ENCODE results near the gene DPP8.

DPP8 gene

GRCh38 chr15:65424683-65425082 lies 92.8 kb downstream of the DPP8 start:
- DNase-seq (ENCODE audit: low read depth in 2 of 2): no peak

DNA sequence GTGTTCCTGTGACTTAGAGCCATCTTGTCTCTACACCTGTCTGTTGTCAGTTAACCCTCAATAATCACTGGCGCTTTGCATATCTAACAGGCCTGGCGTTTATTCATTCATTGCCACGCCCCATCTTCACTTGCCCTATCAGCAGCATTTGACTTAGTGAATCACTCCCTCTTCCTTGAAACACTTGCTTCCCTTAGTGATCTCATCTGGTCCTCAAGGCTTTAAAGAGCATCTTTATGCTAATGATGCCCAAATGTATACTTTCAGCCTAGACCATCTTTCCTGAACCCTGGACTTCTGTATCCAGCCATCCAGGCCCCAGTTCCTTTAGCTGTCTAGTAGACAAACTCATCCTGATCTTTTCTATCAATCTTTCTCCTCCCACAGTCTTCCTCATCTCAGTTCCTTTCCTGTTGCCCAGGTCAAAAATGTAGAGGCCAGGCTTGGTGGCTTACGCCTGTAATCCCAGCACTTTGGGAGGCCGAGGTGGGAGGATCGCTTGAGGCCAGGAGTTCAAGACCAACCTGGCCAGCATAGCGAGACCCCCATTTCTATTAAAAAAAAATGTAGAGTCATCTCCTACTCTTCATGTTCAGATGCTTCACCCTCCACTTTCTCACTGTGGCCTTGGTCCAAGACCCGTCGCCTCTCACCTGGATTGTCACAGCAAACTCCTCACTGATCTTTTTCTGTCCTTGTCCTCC lies 93.4 kb downstream of the DPP8 start:
- no peak for DNase-seq (ENCODE audit: low read depth in 2 of 2)

GRCh38 chr15:65423150-65423975 lies 94.1 kb downstream of the DPP8 start:
- DNase-seq (ENCODE audit: low read depth in 2 of 2): no peak

GRCh38 chr15:65421360-65422215 lies 95.9 kb downstream of the DPP8 start:
- DNase-seq (ENCODE audit: low read depth in 2 of 2): no peak

DNA sequence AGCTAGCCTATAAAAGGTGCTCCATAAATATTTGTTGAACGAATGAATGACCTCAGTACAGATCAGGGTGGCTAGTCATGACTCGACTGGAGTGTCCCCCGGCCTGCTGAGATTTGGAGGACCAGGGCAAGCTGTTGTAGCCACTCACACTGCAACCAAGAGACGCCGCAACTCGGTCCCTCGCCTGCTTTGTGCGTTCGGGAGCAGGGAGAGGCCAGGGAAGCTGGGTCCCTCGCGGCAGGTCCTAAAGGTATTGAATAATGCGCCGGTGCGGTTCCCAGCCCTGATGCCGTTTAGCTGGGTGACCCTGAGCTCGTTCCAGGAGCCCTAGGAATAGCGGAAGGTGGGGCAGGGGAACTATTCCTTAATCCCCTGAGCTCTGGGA lies 96.5 kb downstream of the DPP8 start:
- DNase-seq (ENCODE audit: low read depth in 2 of 2): no peak

GRCh38 chr15:65418596-65418995 lies 98.9 kb downstream of the DPP8 start:
- no peak for DNase-seq (ENCODE audit: low read depth in 2 of 2)

- no peak for DNase-seq (ENCODE audit: low read depth in 2 of 2)
Measured at GRCh38 chr15:65416845-65417416, 100.6 kb downstream of the DPP8 start.

GRCh38 chr15:65414841-65415621 lies 102.5 kb downstream of the DPP8 start:
- DNase-seq (ENCODE audit: low read depth in 2 of 2): no peak

DNA sequence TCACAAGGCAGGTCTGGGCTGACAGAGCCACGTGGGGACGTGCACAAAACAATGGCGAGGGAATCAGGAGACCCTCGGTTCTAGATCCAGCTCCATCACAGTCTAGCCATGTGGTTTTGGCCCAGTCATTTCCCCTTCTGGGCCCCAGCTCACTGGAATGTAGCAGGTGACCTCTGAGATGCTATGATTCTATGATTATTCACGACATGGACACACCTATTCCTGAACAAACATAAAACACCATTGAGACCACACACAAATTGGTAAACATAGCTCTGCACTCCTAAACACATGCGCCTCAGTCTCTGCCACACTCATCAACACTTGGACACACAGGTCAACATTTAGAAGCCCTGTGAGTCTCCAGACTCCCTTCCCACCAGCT lies 103.7 kb downstream of the DPP8 start:
- DNase-seq (ENCODE audit: low read depth in 2 of 2): no peak

DNA sequence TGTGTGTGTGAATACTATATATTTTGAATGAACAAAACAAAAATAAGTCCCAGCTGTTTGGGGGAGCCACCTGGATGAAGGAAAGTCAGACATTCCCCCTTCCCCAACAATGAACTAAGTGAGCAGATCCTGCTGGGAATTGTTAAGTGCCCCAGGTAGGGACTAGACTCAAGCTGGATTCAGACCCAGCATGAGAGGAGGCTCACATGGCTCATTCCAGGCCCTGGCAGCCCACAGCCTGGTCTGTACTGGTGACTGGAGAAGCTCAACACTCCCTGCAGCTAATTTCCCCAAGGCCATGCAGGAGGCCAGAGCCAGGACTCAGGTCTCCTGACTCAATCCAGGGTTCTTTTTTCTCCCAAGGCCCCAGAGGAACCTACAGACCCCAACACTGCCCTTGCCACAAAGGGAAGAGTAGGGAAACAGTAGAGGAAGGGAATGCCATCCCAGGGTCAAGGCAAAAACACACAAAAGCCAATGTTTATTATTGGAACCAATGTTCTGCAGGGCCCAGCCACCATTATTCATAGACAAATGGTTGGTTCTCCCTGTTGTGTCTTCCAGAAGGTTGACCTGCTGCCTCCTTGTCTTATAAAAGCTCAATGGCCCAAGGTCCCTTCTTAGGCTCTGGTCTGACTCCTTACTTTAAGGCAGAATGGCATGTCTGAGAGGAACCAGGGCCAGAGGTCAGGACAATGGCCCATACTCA lies 104.3 kb downstream of the DPP8 start:
- DNase-seq (ENCODE audit: low read depth in 2 of 2): no peak

- DNase-seq (ENCODE audit: low read depth in 2 of 2): no peak
Measured at GRCh38 chr15:65412556-65412955, 104.9 kb downstream of the DPP8 start.

GRCh38 chr15:65411465-65412071 lies 105.9 kb downstream of the DPP8 start:
- DNase-seq (ENCODE audit: low read depth in 2 of 2): no peak

DNA sequence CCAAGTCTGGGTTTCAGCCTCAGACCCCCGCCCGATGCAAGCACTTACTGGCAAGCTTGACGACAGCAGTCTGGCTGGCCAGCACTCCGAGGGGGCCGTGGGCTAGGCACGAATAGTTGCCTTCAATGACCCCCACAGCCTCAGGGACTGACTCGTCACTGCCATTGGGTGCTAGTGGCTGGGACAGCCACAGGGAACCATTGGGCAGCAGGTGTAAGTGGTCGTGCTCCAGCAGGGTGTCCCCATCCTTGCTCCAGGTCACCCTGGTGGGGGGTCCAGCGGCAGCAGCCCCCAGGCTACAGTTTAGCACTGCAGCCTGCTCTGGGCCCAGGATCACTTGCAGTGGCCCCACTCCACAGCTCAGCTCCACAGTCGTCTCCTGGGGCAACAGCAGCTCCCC lies 106.5 kb downstream of the DPP8 start:
- no peak for DNase-seq (ENCODE audit: low read depth in 2 of 2)

- no peak for DNase-seq (ENCODE audit: low read depth in 2 of 2)
Measured at GRCh38 chr15:65410036-65410435, 107.5 kb downstream of the DPP8 start.

DNA sequence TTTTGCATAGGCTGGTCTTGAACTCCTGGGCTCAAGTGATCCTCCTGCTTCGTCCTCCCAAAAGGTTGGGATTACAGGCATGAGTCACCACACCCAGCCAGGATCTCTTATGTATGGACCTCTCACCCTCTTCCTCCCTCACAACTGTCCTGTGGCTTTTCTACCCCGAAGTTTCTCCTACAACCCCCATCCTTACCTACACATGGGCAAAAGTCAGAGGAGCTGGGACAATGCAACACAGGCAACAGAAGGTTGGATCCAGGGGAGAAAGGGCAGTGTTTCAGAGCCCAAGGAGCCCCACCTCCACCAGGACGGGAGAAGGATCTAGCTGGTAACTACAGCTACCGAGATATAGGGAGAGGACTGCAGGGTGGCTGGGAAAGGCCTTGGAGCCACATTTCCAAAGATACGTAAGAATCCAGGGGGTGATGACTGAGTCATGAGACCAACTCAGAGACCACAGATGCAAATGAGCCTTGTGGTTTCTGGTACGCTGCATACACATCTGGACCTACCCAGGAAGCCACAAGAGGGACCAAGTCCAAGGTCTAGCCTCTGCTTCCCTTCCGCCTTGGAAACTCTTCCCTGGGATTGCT lies 108.4 kb downstream of the DPP8 start:
- no peak for DNase-seq (ENCODE audit: low read depth in 2 of 2)

GRCh38 chr15:65408324-65409035 lies 109.0 kb downstream of the DPP8 start:
- DNase-seq (ENCODE audit: low read depth in 2 of 2): no peak

GRCh38 chr15:65406424-65407000 lies 111.0 kb downstream of the DPP8 start:
- no peak for DNase-seq (ENCODE audit: low read depth in 2 of 2)

- no peak for DNase-seq (ENCODE audit: low read depth in 2 of 2)
Measured at GRCh38 chr15:65405791-65406423, 111.6 kb downstream of the DPP8 start.

Measured in stimulated activated CD8-positive, alpha-beta memory T cell treated with anti-CD3 and anti-CD28 coated beads, Interleukin-7, amount 100 ng/mL, for 1 hour (primary cell).